ENCODE results near the gene ACO2.

The ACO2 gene

DNA sequence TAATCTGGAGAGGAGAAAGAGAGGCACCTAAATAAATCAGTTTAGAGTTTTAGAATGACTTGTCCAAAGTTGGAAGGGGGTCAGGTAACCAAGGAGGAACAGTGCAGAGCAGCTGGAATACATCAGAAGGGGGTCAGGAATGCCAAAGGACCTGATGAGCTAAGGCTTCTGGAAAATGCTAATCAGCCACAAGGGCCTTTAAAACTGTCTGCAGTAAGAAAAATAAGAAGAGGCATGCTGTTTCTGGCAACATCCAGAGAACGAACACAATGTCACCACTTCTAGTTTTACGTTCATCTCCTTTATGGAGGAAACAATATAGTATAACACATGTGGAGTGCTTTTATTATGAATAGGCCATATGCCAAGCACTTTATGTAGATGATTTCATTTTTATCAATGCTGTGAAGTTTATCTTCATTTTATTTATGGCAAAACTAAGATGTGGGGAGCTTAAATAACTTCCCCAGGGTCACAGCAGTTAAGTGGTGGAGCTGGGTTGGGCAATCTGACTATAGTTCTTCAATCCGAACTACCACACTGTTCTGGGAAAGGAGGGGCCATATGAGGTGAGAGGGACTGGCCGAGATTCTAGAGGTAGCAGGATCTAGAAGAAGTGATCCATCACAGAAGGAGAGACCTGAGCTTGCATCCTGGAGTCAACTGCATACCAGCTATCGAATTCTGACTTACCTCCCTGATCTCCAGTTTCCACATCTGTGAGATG, 22.6 kb downstream of the ACO2 start:
- DNase-seq (ENCODE audit: low spot score) = no peak

DNA sequence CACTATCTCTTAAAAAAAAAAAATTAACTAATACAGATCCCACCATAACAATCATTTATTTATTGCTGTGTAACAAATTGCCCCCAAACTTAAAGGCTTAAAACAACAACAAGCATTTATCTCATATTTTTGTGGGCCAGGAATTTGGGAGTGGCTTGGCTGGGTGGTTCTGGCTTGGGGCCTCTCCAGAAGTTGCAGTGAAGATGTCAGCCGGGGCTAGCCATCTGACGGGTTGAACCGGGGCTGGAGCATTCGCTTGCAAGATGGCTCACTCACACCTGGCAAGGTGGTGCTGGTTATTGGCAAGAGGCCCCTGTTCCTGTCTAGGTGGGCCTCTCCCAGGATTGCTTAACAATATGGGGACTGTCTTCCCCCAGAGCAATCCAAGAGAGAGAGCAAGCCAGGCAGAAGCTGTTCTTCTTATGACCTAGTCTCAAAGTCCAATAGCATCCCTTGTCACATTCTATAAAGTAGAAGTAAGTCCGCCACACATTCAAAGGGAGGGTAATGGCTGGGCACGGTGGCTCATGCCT, 29.5 kb downstream of the ACO2 start:
- DNase-seq (ENCODE audit: low spot score) = peak; percentile 64

- DNase-seq (ENCODE audit: low spot score) = no peak
These were observed 30.8 kb downstream of the ACO2 start for GRCh38 chr22:41499624-41500280.

DNA sequence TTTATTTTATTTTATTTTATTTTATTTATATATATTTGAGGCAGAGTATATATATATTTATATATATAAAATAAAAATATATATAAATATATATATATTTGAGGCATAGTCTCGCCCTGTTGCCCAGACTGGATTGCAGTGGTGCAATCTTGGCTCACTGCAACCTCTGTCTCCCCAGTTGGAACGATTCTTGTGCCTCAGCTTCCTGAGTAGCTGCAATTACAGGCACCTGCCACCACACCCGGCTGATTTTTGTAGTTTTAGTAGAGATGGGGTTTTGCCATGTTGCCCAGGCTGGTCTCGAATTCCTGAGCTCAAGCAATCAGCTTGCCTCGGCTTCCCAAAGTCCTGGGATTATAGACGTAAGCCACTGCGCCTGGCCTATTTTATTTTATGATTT, 31.4 kb downstream of the ACO2 start:
- no peak for DNase-seq (ENCODE audit: low spot score)

DNA sequence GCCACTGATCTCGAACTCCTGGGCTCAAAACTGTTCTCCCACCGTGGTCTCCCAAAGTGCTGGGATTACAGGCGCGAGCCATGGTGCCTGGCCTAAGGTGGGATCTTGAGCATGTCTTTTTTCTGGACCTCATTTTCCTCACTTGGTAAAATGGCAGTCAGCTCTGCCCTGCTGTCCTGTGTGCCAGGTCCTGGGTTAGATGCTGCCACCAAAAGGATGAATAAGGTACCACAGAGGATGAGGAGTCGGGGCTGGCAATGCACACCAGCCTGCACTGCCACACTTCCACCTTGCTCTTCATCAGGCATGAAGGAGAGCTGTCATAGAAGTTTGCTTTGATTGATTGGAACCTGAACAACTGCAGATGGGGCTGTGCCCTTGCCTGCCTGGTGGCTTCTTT, 32.3 kb downstream of the ACO2 start:
- peak; percentile 65 for DNase-seq (ENCODE audit: low spot score)

GRCh38 chr22:41504397-41504796, 35.5 kb downstream of the ACO2 start:
- no peak for DNase-seq (ENCODE audit: low spot score)

GRCh38 chr22:41504816-41505215, 35.9 kb downstream of the ACO2 start:
- peak; percentile 38 for DNase-seq (ENCODE audit: low spot score)

GRCh38 chr22:41505511-41506220, 36.7 kb downstream of the ACO2 start:
- peak; percentile 39 for DNase-seq (ENCODE audit: low spot score)

DNA sequence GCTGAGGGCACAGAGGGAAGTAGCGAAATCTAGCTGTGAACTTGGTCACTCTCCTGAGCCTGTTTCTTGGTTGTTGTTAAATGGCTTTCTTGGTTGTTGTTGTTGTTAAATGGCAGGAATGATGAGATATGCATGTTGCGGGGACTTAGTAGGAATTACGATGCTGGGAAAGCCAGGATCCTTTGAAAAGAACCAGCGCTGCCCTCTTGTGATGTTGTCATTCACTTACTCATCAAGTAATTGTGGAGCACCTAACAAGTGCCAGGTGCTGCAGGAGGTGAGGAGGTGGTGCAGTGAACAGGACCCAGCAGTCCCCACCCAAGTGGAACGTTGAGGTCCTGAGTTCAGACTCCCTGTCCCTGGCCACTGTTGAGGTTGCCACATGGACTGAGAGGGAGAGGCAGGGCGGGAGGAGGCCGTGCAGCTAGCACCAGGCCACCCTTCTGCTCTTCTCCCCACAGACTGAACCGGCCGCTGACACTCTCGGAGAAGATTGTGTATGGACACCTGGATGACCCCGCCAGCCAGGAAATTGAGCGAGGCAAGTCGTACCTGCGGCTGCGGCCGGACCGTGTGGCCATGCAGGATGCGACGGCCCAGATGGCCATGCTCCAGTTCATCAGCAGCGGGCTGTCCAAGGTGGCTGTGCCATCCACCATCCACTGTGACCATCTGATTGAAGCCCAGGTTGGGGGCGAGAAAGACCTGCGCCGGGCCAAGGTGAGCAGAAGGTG, 38.6 kb downstream of the ACO2 start:
- DNase-seq (ENCODE audit: low spot score) = no peak

- DNase-seq (ENCODE audit: low spot score) = no peak
These were observed 39.9 kb downstream of the ACO2 start for GRCh38 chr22:41508770-41509170.

GRCh38 chr22:41511521-41511968, 42.6 kb downstream of the ACO2 start:
- DNase-seq (ENCODE audit: low spot score) = no peak

DNA sequence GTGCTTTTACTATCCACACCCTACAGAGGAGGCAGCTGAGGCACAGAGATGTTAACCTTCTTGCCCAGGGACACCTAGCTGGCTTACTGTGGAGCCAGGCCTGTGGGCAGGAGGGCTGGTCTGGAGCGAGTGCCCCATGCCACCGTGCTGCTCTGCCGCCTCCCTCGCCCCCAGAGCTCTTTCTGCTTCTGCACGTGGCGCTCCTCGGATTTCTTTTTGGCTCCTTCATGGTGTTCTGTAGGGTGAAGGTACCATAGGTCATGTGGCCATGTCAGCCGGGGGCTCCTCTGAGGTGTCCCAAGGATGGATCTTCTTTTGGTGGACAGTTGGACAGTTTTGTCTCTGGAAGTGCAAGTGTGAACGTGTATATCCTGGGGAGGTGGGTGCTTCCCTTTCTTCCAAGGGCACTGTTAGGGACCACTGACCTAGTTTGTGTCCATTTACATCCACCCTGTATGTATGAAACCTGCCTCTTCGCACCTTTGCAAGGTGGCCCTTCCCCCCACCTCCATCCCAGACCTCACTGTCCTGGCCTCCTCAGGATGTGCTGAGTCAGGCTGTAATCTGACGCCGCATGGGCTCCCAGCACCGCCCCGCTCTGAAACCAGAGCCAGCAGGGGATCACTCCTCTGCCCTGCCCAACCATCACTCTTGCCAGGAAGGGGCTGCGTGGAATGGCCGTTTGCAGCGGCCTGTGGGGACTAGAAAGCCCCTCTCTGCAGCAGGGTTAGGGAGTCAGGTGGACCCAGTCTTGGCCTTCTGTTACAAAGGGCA, 43.7 kb downstream of the ACO2 start:
- DNase-seq (ENCODE audit: low spot score) = peak; percentile 85

GRCh38 chr22:41513391-41513790, 44.5 kb downstream of the ACO2 start:
- no peak for DNase-seq (ENCODE audit: low spot score)

DNA sequence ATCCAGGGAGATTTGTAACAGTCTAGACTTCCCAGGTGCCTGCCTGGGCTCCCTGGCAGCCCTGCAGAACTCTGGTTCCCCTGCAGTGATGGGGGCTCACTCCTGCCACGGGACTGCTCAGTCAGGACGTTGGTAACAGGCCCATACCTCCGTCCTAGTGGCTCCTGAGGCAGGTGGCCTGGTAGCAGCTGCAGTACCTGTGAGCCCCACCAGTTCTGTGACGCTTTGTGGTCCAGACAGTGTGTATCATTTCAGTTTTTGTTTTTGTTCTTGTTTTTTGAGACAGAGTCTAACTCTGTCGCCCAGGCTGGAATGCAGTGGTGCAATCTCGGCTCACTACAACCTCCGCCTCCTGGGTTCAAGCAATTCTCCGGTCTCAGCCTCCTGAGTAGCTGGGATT, 47.5 kb downstream of the ACO2 start:
- DNase-seq (ENCODE audit: low spot score) = no peak

DNA sequence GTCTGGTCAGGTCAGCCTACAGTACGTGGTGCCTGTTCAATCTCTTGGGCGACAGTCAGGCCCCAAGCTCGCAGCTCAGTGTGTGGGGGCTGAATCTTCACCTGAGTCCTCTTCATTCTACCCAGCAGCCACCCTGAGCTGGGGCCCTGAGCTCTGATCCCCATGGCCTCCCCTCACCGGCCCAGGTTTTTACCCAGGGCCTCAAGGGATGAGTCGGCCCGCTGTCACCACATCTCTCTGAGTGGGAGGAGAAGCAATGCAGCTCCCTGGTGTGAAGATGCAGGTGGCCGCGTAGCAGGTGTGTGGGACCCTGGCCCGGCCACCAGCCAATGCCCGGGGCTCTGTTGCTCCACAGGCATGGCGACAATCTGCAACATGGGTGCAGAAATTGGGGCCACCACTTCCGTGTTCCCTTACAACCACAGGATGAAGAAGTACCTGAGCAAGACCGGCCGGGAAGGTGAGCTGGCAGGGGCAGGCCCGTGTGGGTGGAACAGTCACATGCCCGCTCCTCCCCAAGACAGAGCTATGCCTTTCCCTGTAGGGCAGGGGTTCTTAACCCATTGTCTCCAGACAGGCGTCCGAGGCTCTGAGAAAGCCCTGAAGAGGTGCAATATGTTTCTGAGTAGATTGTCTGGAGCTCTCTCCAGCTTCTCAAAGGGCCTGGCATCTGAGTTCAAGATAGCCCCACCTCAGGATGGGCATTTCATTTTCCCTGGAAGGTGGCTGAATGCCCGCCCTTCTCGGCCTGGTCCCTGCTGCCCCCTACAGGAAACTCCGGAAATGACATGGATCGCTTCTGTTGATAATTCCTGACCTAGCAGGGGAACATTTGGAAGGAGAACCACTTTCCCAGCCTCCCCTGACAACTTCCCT, 48.5 kb downstream of the ACO2 start:
- peak; percentile 79 for DNase-seq (ENCODE audit: low spot score)

- DNase-seq (ENCODE audit: low spot score) = no peak
These were observed 49.1 kb downstream of the ACO2 start for GRCh38 chr22:41518048-41518347.

GRCh38 chr22:41521126-41521525, 52.2 kb downstream of the ACO2 start:
- DNase-seq (ENCODE audit: low spot score) = no peak

DNA sequence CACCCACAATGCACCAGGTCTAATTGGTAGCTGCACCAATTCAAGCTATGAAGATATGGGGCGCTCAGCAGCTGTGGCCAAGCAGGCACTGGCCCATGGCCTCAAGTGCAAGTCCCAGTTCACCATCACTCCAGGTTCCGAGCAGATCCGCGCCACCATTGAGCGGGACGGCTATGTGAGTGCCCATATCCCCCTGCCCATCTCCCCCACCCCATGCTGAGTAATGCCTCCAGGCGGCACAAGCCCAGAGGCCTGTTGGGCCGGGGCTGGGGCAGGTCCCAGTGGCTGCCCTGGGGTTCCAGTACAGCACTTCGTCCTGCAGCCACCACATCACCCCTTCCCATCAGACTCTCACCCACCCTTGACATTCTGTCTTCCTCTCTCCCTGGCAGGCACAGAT, 53.9 kb downstream of the ACO2 start:
- no peak for DNase-seq (ENCODE audit: low spot score)

DNA sequence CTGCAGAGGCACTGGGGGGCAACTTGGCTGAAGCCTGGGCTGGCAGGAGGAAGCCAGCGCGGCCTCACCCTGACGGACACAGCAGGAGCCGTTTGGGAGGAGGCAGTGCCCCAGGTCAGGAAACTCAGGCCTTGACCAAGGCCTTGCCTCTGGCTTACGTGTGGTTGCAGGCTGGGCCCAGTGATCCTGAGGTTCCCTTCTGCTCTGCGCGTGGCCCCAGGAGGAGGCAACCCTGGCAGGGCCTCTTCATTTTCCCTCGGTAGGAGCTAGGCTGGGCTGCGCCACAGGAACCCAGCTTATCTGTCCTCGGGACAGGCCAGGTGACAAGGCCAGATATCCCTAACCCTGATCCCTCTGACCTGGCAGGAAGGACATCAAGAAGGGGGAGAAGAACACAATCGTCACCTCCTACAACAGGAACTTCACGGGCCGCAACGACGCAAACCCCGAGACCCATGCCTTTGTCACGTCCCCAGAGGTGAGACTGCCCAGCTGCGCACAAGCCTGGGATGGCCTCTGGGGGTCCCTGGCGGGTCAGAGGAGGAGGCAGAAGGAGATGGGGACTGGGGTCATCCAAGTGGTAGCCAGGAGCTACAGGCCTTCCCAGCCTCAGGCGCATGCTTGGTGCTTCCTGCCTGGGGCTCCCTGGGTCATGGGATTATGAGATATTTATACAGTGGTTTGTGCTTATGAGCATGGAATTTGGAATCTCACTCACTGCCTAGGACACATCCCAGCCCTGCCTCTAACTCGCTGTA, 54.7 kb downstream of the ACO2 start:
- peak; percentile 31 for DNase-seq (ENCODE audit: low spot score)

DNA sequence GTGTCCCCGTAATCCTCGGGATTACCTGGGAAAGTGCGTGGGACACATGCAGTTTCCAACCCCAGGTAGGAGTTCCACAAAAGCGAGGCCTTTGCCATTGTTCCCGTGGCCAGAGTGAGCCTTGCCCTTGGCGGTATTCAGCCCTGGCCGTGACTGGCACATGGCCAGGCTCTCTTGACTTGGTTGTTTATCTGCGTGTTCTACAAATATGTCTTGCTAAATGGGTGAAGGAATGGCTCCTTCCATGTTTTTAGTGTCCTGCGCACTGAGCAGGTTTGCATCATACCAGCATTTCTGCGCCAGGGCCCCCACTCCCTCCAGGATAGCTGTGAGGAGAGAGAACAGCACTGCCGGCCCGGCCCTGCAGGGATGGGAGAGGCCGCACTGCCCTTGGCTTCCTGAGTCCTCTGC, 55.3 kb downstream of the ACO2 start:
- DNase-seq (ENCODE audit: low spot score) = no peak

Measured in hematopoietic multipotent progenitor cell treated with erythropoietin and hydrocortisone succinate and interleukin-3 and kit ligand, for 17 days (in vitro differentiated cells).